GM21576 (cell line): ENCODE results near the gene CFAP92.

ENCODE experiments used
- ATAC-seq: cut with Tn5 transposase; IDR thresholded peaks from one replicate; pipeline ENCODE4 v1.9.1; 2021; ENCODE audit warnings: mild to moderate bottlenecking, moderate library complexity; ENCODE audit not compliant: unreplicated experiment

The CFAP92 gene

DNA sequence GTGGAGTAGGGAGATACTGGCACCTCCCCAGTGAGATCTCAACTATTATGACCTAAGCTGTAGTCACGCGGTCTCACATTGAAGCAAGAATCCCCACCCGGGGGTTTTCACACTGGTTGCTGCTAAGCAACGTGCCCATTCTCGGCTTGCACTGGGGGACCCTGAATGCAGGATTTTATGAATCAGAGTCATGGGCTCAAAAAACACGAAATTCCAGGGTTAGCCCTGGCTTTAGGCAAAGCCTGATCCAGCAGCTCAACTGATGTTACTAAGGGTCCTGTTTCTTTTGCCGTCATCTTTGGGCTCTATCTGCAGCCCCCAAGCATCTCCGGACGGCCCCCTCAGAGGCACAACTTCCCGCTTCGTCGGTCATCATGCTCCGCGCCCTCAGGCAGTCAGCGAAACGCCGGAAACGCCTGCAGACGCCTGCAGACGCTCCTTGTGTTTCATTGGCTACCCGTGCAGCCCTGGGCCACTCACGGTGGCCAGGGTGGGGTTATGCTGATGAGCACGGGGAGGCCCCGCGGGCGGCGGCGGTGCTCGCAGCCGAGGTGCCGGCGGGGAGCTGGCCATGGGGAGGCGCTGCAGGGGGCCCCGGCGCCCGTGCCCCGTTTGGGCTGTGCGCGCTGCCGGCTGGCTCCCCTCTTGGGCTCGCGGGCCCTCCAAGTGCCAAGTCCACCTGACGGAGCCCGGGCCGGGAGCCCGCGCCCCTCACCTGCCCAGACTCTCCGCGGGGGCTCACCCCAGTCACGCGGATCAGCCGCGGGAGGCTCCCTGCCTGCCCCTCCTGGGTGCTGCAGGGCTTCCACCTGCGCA is 33.1 kb upstream of the CFAP92 start:
- peak; percentile 96 for ATAC-seq

GRCh38 chr3:129025691-129026435 is 32.0 kb upstream of the CFAP92 start:
- ATAC-seq = no peak

GRCh38 chr3:129025108-129025507 is 31.2 kb upstream of the CFAP92 start:
- ATAC-seq = no peak

DNA sequence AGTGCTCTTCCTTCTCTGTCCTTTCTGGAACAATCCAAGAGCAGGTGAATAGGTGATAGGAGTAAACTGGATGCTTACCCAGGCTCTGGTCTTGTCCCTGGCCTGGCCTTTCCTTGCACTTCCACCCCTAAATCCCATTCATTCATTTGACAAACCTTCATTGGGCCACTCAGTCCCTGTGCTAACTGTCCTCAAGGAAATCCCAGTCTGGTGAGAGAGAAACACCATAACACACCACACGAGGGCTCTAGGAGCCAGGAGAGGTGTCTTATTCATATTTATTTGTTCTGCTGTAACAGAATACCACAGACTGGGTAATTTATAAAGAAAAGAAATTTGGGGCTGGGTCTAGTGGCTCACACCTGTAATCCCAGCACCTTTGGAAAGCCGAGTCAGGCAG is 30.0 kb upstream of the CFAP92 start:
- ATAC-seq = no peak

- ATAC-seq = no peak
Observed at GRCh38 chr3:129023008-129023358, 29.1 kb upstream of the CFAP92 start.

DNA sequence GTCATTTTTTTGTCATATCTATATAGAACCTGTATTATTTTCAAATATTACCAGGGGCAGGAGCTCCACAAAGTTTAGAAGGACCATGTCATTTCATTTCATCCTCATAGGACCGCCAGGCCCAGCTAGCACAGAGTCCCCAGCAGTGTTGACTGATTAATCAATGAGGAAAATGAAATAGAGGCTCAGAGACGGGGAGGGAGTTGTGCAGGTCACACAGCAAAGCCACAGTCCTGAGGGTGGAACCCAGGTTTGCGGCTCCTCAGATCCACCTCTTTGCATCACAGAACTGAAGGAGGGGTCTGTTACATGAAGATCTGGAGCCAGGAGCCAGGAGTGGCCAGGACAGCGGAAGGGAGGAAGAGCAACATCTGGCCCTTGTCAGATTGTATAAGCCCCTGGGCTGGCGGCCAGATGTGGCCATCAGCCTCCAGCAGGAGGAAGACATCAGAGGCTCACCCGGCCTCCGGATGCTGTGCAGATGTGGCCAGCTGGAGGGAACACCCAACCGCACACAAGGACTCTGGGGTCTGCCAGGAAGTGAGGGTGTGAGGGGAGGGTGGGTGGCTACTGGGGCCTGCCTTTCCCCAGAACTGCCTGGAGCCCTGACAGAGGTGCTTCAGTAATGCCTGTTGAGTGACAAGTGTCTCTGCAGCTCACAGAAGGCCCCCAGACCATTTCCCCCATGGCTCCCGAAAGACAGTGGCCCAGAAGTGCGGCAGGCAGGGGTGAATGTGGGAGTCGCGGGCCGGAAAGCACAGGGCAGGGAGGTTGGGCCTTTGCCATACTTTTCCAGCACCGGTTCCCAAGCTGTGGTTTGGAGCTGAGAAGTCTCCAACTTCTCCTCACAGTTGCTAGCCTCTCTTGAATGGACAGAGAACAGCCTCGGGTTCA is 28.5 kb upstream of the CFAP92 start:
- no peak for ATAC-seq

GRCh38 chr3:129021140-129021551 is 27.3 kb upstream of the CFAP92 start:
- ATAC-seq = no peak

DNA sequence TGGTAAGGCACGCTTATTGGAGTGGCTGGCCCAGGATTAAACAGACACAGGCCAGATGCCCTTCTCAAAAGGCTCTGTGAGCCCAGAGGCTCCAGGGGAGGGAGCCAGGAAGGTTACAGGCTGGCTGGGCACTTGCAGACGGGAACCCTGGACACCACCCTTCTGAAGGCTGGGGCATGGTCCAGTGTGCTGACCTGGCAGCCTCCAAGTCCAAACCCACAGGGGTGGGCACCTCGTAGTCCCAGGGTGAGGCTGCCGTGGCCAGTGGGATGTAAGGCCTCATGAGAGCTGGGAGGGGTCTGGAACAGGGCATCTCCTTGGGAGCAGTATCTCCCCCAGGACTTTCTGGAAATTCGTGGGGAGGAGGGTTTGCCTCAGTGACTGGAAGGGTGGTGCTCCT is 26.8 kb upstream of the CFAP92 start:
- ATAC-seq = no peak

DNA sequence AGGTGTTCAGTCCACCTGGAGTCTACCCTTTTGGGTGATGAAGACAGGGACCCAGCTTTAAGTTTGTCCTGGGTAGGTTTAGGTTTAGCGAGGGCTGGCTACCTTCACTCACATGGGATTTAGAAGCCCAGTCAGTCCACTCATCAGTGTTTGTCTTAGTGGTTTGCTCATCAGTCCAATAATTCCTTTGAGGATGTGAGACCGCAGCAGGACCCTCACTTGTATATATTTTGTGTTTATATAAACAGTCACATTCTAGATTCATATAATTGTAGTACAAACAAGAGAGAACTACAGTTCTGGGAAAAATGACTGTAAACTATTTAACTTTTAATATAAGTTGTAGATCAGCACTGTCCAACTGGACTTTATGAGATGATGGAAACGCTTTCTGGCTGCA is 25.4 kb upstream of the CFAP92 start:
- ATAC-seq = no peak

DNA sequence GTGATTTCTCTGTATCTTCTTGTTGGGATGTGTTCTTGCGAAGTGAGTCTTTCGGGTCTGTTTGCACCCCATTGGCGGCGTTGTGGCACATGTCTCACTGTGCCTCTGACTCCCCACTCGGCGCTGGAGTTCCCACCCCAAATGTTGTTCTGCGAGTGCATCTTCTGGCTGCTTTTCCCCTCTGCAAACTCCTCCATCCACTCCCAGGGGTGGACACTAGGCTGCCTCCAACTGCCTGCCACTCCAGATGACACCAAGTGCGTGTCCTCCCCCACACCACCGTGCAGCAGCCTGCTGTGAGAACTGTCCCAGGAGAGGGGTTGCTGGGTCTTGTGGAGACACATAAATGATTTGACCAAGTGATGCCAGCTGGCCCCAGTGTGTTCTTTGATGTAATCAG is 24.9 kb upstream of the CFAP92 start:
- no peak for ATAC-seq

GRCh38 chr3:129018271-129018670 is 24.4 kb upstream of the CFAP92 start:
- ATAC-seq = no peak

DNA sequence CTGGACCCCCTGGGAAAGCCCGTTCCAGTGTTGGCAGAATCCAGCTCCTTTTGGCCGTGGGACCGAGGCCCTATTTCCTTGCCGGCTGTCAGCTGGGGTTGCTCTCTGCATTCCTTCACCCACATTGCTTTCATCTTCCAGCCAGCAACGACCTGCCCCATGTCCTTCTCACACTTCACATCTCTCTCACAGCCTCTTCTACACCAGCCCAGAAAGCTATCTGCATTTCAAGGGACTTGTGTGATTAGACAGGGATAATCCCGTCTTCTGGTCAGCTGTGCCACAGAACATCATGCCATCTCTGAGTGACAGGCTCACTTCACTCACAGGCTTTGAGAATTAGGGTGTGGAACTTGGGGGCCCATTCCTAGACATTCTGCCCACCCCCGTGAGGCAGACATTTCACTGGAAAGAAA is 23.6 kb upstream of the CFAP92 start:
- ATAC-seq = no peak

GRCh38 chr3:129016720-129017483 is 23.0 kb upstream of the CFAP92 start:
- ATAC-seq = peak; percentile 55

DNA sequence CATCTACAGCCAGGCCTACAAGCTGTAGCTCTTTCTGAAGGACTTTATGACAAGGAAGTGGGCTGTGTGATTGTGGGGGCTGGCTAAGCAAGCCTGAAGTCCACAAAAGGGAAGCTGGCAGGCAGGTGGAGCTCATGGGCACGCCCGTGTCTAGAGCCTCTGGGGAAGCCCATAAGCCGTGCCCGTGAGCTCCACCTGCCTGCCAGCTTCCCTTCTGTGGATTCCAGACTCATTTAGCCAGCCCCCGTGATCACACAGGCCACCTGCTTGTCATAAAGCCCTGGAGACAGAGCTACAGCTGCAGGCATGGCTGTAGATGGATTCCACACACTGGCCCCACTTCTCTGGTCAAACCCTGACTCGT is 22.5 kb upstream of the CFAP92 start:
- no peak for ATAC-seq

- ATAC-seq = no peak
Observed at GRCh38 chr3:129015388-129016105, 21.7 kb upstream of the CFAP92 start.

GRCh38 chr3:129014793-129015345 is 21.0 kb upstream of the CFAP92 start:
- no peak for ATAC-seq

DNA sequence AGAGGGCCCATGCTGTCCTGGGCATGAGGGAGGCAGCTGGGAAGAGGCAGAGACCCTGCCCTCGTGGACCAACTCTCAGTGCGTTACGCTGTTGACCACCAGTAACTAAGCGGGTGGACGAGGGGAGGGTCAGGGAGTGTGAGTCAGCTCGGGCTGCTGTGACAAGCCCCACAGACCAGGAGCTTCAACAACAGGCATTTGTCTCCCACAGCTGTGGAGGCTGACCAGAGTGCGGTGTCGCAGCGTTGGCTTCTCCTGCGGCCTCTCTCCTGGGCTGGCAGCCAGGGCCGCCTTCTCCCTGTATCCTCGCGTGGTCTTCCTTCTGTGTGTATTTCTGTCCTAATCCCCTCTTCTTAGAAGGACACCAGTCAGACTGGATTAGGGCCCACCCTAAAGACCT is 20.3 kb upstream of the CFAP92 start:
- no peak for ATAC-seq

- no peak for ATAC-seq
Observed at GRCh38 chr3:129013491-129013891, 19.6 kb upstream of the CFAP92 start.

- ATAC-seq = no peak
Observed at GRCh38 chr3:129010310-129010956, 16.6 kb upstream of the CFAP92 start.
